ENCODE data around the gene SLC35F4. TPM values are rescaled to one million over a fixed set of nuclear protein-coding genes. Genes with fewer than 3 reads are reported as not detected.

The SLC35F4 gene
- total and polyA plus RNA-seq, 2 of the 8 experiments (the other 6 are each of a cell fraction or from before 2014, with no cell fraction given), result not detected

DNA sequence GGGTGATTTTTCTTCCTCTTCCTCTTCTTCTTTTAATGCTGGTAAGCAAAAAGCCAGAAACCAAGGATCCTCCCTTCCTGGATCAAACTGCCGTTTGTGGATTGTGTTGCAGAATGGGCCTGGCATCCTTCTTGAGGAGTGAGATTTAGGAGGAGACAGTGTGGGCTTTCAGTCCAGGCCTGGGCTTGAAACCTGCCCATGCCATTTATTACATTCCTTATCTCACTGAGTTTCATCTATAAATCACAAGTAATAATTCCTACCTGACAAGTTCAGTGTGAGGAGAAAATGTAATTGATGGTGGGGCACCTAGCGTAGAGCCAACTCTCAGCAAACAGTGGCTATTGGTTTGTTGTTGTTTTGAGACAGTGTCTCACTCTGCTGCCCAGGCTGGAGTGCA, 126.4 kb downstream of the SLC35F4 start (continued):
- TF ChIP-seq, protein P1, sequence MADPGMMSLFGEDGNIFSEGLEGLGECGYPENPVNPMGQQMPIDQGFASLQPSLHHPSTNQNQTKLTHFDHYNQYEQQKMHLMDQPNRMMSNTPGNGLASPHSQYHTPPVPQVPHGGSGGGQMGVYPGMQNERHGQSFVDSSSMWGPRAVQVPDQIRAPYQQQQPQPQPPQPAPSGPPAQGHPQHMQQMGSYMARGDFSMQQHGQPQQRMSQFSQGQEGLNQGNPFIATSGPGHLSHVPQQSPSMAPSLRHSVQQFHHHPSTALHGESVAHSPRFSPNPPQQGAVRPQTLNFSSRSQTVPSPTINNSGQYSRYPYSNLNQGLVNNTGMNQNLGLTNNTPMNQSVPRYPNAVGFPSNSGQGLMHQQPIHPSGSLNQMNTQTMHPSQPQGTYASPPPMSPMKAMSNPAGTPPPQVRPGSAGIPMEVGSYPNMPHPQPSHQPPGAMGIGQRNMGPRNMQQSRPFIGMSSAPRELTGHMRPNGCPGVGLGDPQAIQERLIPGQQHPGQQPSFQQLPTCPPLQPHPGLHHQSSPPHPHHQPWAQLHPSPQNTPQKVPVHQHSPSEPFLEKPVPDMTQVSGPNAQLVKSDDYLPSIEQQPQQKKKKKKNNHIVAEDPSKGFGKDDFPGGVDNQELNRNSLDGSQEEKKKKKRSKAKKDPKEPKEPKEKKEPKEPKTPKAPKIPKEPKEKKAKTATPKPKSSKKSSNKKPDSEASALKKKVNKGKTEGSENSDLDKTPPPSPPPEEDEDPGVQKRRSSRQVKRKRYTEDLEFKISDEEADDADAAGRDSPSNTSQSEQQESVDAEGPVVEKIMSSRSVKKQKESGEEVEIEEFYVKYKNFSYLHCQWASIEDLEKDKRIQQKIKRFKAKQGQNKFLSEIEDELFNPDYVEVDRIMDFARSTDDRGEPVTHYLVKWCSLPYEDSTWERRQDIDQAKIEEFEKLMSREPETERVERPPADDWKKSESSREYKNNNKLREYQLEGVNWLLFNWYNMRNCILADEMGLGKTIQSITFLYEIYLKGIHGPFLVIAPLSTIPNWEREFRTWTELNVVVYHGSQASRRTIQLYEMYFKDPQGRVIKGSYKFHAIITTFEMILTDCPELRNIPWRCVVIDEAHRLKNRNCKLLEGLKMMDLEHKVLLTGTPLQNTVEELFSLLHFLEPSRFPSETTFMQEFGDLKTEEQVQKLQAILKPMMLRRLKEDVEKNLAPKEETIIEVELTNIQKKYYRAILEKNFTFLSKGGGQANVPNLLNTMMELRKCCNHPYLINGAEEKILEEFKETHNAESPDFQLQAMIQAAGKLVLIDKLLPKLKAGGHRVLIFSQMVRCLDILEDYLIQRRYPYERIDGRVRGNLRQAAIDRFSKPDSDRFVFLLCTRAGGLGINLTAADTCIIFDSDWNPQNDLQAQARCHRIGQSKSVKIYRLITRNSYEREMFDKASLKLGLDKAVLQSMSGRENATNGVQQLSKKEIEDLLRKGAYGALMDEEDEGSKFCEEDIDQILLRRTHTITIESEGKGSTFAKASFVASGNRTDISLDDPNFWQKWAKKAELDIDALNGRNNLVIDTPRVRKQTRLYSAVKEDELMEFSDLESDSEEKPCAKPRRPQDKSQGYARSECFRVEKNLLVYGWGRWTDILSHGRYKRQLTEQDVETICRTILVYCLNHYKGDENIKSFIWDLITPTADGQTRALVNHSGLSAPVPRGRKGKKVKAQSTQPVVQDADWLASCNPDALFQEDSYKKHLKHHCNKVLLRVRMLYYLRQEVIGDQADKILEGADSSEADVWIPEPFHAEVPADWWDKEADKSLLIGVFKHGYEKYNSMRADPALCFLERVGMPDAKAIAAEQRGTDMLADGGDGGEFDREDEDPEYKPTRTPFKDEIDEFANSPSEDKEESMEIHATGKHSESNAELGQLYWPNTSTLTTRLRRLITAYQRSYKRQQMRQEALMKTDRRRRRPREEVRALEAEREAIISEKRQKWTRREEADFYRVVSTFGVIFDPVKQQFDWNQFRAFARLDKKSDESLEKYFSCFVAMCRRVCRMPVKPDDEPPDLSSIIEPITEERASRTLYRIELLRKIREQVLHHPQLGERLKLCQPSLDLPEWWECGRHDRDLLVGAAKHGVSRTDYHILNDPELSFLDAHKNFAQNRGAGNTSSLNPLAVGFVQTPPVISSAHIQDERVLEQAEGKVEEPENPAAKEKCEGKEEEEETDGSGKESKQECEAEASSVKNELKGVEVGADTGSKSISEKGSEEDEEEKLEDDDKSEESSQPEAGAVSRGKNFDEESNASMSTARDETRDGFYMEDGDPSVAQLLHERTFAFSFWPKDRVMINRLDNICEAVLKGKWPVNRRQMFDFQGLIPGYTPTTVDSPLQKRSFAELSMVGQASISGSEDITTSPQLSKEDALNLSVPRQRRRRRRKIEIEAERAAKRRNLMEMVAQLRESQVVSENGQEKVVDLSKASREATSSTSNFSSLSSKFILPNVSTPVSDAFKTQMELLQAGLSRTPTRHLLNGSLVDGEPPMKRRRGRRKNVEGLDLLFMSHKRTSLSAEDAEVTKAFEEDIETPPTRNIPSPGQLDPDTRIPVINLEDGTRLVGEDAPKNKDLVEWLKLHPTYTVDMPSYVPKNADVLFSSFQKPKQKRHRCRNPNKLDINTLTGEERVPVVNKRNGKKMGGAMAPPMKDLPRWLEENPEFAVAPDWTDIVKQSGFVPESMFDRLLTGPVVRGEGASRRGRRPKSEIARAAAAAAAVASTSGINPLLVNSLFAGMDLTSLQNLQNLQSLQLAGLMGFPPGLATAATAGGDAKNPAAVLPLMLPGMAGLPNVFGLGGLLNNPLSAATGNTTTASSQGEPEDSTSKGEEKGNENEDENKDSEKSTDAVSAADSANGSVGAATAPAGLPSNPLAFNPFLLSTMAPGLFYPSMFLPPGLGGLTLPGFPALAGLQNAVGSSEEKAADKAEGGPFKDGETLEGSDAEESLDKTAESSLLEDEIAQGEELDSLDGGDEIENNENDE (IDR thresholded peaks at IDR 0.05; ENCODE audit: insufficient replicate concordance, low read length), result no peak
- no peak for TF ChIP-seq RXRA (IDR thresholded peaks at IDR 0.05; ENCODE audit: insufficient read depth, low read depth, low read length)
- TF ChIP-seq SUZ12 (IDR thresholded peaks at IDR 0.05; ENCODE audit: low read length), result no peak
- TF ChIP-seq HDAC6 (IDR thresholded peaks at IDR 0.05; ENCODE audit: low read depth, low read length), result no peak
- no peak for TF ChIP-seq CHD2 (IDR thresholded peaks at IDR 0.05; ENCODE audit: low read length)
- no peak for TF ChIP-seq CHD1 (IDR thresholded peaks at IDR 0.05; ENCODE audit: low read depth, low read length)
- no peak for TF ChIP-seq GABPA (IDR thresholded peaks at IDR 0.05; ENCODE audit: borderline replicate concordance, insufficient read depth, low read length)
- no peak for TF ChIP-seq POU5F1 (IDR thresholded peaks at IDR 0.05; ENCODE audit: low read depth, low read length)
- no peak for TF ChIP-seq POLR2AphosphoS5 (IDR thresholded peaks at IDR 0.05; ENCODE audit: low read depth, low read length)
- TF ChIP-seq KDM1A (IDR thresholded peaks at IDR 0.05; ENCODE audit: borderline replicate concordance, low read length), result no peak
- no peak for TF ChIP-seq SIRT6 (IDR thresholded peaks at IDR 0.05; ENCODE audit: low read length)
